Superior temporal gyrus (tissue), 1 donor: ENCODE measurements around the gene PPP1R13B.
A peak's percentile ranks its signal among the peaks of the same experiment; 100 is the strongest.

Source experiments
- DNase-seq: peaks from one replicate; pipeline ENCODE4 v3.0.0-alpha.2; 2016; ENCODE audit errors: extremely low spot score

PPP1R13B gene

GRCh38 chr14:103713304-103714062, 133.9 kb downstream of the PPP1R13B start:
- DNase-seq = no peak

GRCh38 chr14:103712633-103713247, 134.6 kb downstream of the PPP1R13B start:
- DNase-seq = no peak

- DNase-seq = no peak
These were observed 135.6 kb downstream of the PPP1R13B start for GRCh38 chr14:103711516-103712431.

GRCh38 chr14:103710771-103711377, 136.5 kb downstream of the PPP1R13B start:
- DNase-seq = no peak

GRCh38 chr14:103709814-103710213, 137.6 kb downstream of the PPP1R13B start:
- no peak for DNase-seq

- peak; percentile 54 for DNase-seq
These were observed 138.6 kb downstream of the PPP1R13B start for GRCh38 chr14:103708750-103709187.

GRCh38 chr14:103707329-103708263, 139.8 kb downstream of the PPP1R13B start:
- no peak for DNase-seq

GRCh38 chr14:103706551-103707328, 140.6 kb downstream of the PPP1R13B start:
- no peak for DNase-seq

- DNase-seq = no peak
These were observed 141.7 kb downstream of the PPP1R13B start for GRCh38 chr14:103705504-103706284.

- no peak for DNase-seq
These were observed 142.3 kb downstream of the PPP1R13B start for GRCh38 chr14:103705118-103705503.

- DNase-seq = no peak
These were observed 142.7 kb downstream of the PPP1R13B start for GRCh38 chr14:103704708-103705107.

GRCh38 chr14:103703433-103704385, 143.7 kb downstream of the PPP1R13B start:
- no peak for DNase-seq

GRCh38 chr14:103702497-103703432, 144.6 kb downstream of the PPP1R13B start:
- no peak for DNase-seq

GRCh38 chr14:103702095-103702494, 145.3 kb downstream of the PPP1R13B start:
- no peak for DNase-seq

GRCh38 chr14:103700753-103701490, 146.5 kb downstream of the PPP1R13B start:
- DNase-seq = no peak
